Iris pigment epithelial cell (primary cell): ENCODE results near the gene IL1RAP.
"Not testable (repeated sequence)": the region's sequence is repeated elsewhere in the genome, so short reads cannot be mapped to it uniquely, and the experiment has no call there.

Source experiments
- DNase-seq: peaks from one replicate; pipeline ENCODE4 v3.0.0-alpha.2; 2011; ENCODE audit warnings: low read depth

Gene IL1RAP

DNA sequence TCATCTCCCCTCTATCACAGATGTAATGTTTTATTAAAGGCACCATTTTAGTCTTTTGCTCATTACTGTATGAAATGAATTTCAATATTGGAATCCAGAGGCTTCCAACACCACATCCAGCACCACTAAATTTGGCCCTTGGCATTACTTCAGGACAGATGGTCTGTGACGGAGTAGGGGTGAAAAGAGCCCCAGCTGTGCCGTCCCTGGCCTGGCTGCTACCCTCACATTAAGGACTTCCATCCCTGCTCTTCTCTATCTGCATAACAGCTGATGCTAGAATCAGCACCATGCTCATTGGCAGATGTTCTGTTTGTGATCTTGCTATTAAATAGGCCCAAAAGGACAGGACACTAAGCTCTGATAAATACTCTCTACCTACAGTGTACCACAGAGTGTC is 152.9 kb downstream of the IL1RAP start:
- no peak for DNase-seq

DNA sequence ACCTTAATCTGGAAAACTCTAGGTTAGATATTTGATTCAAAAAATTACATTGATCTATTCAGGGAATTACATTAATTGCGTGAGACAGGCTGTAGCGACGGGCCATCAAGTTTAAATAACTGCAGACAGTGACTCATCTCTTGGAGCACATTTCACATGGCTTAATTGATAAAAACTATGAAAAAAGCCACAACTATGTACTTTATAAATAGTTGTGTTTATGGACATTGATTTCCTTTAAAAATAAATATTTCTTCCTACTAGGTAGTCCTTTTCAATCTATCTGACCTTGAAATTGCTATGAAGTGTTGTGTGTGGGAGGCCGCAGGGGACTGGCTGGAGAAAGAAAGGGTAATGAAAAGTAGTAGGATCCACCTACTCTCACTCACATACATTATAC is 157.8 kb downstream of the IL1RAP start:
- peak; percentile 69 for DNase-seq

DNA sequence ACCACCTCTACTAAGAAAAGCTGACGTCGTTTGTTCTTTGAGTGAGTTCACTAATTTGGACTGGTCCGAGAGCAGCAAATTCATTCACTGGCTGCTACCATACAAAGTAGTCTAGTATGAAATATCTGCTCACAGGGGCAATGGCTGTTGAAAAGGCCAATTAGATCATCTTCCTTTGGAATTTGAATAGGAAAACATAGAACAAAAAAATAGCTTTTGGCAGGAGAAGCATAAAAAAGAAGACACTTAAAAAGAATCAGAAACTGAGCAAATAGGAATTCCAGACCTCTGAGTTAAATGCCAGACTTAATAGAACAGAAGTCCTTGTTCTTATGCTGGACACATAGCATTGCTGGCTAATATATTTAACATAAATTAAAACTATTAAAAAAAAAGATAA is 159.3 kb downstream of the IL1RAP start:
- peak; percentile 33 for DNase-seq

DNA sequence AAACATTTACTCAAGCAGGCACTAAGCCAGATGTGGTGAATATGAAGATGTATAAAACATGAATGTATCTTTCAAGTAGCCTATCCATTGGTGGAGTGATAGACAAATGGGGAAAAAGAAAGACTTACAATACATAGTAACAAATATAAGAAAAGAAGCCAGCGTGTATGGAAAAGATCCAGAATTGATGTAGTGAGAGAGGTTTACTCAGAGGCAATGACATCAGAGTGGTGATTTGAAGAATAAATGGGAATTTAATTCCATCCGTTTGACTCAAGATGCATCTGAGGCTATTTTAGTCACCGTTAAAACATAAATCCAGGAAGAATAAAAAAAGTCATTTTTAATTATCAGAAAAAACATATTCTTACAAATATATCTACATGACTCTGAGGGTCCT is 162.6 kb downstream of the IL1RAP start:
- DNase-seq, result no peak

DNA sequence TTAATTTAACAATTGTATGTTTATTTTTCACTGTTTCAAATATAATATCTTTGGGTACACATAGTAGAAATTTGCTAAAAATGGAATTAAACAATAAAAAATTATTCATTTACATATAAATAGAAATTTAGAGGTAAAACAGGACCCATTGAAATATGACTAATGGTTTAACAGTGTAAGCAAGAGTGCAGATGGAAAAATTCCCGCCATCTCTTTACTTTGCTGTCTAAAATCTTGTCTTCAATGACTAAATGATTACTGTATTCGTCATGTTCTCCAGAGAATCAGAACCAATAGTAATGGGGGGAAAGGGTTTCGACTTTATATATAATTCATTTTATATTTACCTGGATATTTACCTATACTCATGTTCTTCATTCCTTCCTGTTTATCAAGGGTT is 163.1 kb downstream of the IL1RAP start:
- DNase-seq, result no peak

DNA sequence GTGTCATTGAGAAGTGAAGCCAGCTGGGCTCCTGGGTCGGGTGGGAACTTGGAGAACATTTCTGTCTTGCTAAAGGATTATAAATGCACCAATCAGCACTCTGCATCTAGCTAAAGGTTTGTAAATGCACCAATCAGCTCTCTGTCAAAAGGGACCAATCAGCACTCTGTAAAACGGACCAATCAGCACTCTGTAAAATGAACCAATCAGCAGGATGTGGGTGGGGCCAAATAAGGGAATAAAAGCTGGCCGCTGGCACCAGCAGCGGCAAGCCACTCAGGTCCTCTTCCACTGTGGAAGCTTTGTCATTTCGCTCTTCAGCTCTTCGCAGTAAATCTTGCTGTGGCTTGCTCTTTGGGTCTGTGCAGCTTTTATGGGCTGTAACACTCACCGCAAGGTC is 164.0 kb downstream of the IL1RAP start:
- DNase-seq, result not testable (repeated sequence)

DNA sequence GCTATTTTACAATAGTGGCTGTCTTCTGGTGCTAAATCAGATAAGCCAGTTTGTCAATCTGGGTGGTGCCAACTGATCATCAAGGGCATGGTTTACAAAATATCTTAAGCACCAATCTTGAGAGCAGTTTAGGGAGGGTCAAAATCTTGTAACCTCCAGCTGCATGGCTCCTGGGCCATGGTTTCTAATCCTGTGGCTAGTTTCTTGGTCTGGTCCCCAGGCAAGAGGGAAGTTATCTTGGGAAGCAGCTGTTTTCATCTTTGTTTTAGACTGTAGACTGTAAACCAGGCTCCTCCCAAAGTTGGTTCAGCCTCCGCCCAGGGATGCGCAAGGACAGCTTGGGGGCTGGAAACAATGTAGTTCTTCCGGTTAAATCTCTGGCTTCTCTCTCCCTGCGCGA is 166.8 kb downstream of the IL1RAP start:
- DNase-seq, result no peak

DNA sequence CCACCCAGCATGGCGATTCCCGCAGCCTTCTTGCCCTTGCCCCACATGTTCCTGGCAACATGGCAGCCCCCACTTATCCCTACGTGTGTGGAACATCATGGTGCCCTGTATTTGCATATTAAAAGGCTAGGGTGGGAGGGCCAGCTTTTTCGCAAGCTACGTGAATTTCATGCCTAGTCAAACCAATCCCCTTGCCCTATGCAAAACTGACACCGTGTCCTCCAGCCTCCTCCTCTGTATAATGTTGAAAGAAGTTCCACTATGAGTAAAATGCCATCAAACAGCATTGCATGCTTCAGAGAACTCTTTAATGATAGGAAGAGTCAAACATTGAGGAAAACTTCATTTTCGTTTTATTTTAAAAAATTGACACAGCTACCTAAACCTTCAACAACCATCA is 170.9 kb downstream of the IL1RAP start:
- DNase-seq, result no peak

DNA sequence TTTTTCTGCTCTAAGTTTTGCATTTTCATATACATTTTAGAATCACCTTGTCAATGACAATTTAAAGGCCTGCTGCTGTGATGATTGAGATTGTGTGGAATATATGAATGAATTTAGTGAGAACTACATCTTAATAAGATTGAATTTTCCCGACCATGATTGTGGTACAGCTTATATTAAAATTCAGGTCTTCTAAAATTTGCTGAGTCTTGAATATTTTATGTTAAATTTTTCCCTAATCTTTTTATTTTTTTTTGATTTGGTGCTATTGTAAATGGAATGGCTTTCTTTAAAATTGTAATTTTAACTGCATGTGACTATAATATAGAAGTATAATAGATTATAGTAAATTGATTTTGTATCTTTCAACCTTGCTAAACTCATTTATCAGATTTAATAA is 172.1 kb downstream of the IL1RAP start:
- no peak for DNase-seq

DNA sequence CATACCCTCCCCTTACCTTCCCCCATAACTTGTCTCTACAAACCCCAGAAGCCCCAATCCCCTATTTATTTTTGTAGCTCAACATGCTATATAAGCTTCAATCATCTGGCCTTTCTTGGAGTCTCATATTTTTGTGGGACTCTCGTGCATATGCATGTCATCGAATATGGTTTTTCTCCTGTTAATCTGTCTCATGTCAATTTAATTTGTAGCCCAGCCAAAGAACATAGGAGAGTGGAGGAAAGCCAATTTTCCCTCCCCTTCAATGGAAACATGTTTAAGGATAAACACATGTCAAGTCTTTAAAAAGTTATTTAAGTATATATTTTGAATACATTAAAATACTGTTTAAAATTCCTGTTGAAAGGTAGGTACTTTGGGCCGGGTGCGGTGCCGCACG is 176.4 kb downstream of the IL1RAP start:
- no peak for DNase-seq

DNA sequence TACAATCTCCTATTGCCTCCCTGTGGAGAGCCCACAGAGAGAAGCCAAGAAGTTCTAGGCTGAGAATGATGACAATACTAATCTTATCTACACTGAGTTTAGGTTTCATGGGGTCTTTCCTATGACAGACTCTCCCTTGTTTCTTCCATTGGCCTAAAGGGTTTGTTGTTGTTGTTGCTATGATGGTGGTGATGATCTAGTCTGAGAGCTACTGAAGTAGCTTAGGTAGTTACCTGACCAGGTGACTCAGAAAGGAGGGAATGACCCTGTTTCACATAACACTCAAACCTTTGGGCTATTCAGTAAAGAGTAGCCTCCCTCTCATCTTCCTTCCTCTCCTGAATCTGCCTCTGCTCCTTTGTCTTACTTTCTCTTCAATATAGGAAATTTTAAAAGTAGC is 178.4 kb downstream of the IL1RAP start:
- DNase-seq, result no peak

DNA sequence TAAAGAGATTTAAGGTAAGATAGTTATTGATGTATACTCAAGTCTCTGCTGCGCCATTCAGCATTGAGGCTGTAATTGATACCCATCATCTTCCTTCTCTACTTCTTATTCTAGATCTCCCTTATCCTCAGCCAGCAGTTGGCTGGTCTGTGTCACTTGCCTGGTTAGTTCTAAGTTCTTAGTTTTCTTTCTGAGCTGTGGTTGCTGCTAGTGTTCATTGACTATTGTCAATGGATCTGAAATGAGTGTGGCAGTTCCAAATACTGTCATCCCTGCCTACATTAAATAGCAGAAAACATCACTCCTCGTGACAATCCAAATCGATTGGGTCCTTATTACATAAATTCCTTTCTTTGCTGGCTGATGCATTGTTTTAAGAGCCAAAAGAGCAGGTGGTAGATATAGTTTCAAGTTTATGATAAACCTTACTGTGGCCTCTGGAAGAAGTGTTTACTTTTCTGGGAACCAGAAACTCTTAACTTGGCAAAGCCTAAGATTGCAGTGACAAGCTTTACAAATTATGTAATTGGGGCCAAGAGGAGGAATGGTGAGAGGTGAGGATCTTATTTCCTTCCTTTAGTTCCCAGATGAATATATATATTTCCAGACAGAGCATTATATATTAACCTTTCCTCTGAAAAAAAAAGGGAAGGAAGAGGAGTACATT is 180.6 kb downstream of the IL1RAP start:
- DNase-seq, result no peak

DNA sequence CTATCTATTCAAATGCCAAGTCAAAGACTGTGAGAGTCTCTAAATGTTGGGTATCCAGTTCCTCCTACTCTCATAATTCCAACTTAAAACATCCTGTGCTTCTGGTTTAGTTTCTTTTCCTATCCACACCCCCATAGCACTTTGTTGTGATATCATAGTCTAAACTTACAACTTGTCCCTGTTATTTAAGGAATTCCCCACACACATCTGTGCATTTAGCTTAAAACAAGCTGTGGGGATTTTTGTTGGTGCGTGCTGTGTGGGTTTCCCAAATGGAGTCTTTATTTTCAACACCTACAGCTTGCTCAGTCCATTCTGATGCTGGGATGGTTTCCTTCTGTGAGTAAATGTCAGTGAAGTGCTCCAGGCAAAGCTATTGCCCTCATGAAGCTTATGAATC is 181.3 kb downstream of the IL1RAP start:
- no peak for DNase-seq

DNA sequence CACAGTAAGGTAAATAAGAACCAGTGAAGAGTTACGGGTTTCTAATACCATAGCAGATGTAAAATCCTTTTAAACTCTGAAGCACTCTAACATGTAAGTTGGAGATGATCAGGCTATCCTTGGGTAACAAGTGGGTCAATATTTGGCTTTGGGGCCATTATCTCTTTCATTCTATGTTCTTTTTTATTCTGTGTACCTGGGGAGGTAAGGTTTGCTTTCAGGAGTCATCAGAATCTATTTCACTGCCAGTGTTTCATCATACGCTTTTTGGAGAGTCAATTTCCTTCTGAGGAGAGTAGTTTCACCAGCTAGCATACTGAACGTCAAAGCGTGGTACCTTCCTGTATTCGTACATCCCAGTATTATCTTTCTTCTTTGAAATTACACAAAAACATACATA is 182.1 kb downstream of the IL1RAP start:
- DNase-seq, result no peak

DNA sequence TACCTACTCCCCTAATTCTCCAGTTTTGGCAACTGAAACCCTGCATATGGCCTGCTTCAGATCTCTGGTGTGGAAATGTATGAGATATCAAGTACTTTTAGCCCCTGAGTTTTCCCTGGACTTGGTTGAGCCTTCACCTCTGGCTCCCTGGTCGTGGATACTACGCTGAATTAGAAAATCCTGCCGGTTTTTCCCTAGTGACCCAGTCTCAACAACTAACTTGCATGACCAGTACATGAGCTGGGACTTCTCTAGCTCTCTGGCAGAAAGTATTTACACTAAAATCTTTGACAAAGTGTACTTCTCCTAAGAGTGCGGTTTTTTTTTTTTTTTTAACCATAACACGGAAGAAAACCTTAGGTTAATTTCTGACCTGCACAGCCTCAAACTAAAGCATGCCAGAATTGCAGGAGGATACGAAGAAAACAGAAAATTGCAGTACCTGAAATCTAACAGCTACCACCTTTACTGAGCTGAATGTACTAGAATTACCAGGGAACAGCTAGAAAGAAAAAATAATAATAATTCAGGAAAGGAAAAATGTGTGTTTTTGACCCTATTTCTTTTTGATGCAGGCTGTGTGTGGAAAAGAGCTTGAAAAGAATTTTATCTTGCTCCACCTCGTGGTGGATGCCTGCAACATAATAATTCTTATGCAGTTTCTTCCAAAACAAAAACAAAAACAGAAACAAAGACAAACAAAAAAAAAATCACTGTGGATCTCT is 183.1 kb downstream of the IL1RAP start:
- peak; percentile 38 for DNase-seq

DNA sequence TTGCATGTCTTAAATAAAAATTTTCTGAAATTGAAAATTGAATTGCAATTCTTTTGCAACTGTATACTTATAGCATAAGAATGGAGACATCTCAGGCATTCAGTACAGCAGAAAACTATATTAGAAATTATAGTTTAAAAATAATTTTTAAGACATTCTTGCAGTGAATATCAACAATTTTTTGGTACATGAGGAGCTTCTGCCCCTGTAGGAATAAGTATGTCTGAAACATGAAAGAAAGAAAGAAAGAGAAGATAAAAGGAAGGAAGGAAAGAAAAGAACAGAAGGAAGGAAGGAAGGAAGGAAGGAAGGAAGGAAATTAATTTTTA is 183.6 kb downstream of the IL1RAP start:
- DNase-seq, result no peak

DNA sequence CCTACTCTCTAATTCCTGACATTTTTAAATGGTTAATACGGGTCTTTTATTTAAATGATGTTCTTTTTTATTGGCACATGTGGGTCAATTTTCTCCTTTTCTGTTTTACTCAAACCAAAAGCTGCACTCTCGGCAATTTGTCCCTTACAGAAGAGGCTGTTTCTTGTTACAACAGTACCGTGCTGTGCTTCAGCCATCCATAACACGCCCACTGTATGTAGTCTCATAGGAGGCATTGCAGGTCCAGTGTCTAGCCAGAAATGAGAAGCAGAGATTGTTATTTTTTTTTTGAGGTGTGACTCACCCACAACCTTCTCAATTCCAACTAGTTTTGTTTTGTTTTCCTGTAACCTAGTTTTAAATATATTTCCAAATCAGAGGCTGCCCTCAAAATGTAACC is 184.0 kb downstream of the IL1RAP start:
- DNase-seq, result peak; percentile 67

DNA sequence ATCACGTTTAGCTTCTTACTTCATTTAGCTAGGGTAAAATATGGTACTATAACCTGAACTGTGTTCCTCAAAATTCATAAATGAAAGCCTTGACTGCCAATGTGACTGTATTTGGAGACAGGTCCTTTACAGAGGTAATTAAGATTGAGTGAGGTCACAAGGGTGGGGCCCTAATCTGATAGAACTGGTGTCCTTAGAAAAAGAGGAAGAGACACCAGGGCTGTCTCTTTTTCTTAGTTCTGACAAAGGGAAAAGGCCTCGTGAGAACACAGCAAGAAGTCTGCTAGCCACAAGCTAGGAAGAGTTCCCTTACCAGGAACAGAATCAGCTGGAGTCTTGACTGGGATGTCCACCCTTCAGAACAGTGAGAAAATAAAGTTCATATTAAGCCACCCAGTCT is 185.9 kb downstream of the IL1RAP start:
- DNase-seq, result no peak

DNA sequence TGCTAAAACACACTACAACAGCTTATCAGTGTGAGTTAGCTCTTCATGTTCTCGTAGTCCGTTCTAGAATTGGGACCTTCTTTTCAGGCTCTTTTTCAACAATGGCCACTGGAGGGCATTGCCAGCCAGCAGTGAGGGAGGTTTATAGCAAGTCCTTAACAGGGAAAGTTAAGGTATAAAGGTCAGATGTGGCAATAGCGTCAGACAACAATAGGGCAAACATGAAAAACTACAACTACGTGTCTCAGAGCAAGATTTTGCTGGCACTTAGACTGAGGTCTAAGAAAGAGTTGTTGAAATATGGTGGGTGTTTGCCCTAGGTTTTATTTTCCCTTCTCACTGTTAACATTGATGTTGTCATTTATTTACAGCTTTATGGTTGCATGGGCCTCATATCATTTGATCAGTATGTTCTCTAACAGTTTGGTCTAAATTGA is 187.2 kb downstream of the IL1RAP start:
- DNase-seq, result peak; percentile 41

DNA sequence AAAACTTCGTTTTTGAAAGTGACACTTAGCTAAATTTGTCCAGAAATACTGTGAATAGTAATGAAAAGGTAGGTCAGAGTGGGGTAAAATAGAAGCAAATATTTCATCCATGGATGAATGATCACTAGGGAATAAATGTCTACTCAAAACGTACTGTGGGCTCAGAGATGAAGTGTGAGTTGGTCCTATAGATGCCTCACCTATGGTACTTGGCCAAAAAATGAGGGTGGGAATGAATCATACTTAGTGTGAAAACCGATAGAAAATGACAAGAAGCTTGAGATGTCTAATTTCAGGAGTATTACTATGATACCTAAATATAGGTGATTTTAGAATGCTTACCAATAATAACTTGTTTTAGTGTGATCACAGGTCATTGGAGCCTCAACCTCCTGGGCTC is 192.7 kb downstream of the IL1RAP start:
- no peak for DNase-seq
